H1 (cell line): ENCODE data around the gene DENND2A. TPM values are rescaled to one million over a fixed set of nuclear protein-coding genes. Genes with fewer than 3 reads are reported as not detected.

Experiments
- ASH2L ChIP-seq: fragments of 200-600, 300-600 bp; sonication (generic); IDR thresholded peaks from one replicate; pipeline ENCODE4 v1.7.1; 2017; ENCODE audit warnings: low read length
- CBX8 ChIP-seq: fragments of 300-800, 300-1000 bp; sonication (generic); IDR thresholded peaks from 2 replicates; pipeline ENCODE4 v1.7.1; 2016; ENCODE audit warnings: low read depth, low read length, borderline replicate concordance
- E2F6 ChIP-seq: IDR thresholded peaks from 2 replicates; pipeline ENCODE4 v1.6.1; 2012; ENCODE audit warnings: inconsistent platforms
- KDM1A ChIP-seq: fragments of 200-600, 300-600 bp; sonication (generic); IDR thresholded peaks from 2 replicates; pipeline ENCODE4 v1.7.1; 2016; ENCODE audit warnings: mild to moderate bottlenecking, low read length, borderline replicate concordance
- YY1 ChIP-seq: IDR thresholded peaks from 2 replicates; pipeline ENCODE4 v1.6.1; 2011; ENCODE audit warnings: low read depth, mild to moderate bottlenecking, low read length
- polyA plus RNA-seq, 7 experiments: library from polyadenylated mRNA; depleted of rRNA in 3 of 7; stranded (reverse) in 5 of 7; unstranded in 2 of 7; fragments of >200 nt in 5 of 7; fragments of 200-250 nt in 2 of 7; gene quantifications; 1 replicate in 5 of 7; 2 replicates in 1 of 7; 4 replicates in 1 of 7; pipeline versions ENCODE4 v1.2.1 to v1.2.3, GENCODE V29; 2011 to 2013; ENCODE audit warnings: missing spikeins in 2 of 7, mixed read lengths in 2 of 7
- total RNA-seq: library from RNA; stranded (reverse); fragmentation: NEBNext Ultra II Directional; extraction: Animal tissue kit (Norgen Biotek cat#: 25700); gene quantifications from 2 replicates; pipeline ENCODE4 v1.2.1, GENCODE V29; 2021

The DENND2A gene
- total and polyA plus RNA-seq, 2 of the 8 experiments (the other 6 are each of a cell fraction or from before 2014, with no cell fraction given): 5.0 to 13.0 TPM

GRCh38 chr7:140581411-140581810, 59.2 kb downstream of the DENND2A start (continued):
- TF ChIP-seq E2F6 (no peak), CBX8 (no peak), YY1 (no peak), KDM1A (no peak), ASH2L (no peak)
